ENCODE results near the gene UBAP1. TPM values are rescaled to one million over a fixed set of nuclear protein-coding genes. Genes with fewer than 3 reads are reported as not detected.
"Not testable (repeated sequence)": the region's sequence is repeated elsewhere in the genome, so short reads cannot be mapped to it uniquely, and the experiment has no call there.

UBAP1 gene
- polyA plus RNA-seq, 4 donors, result 52.2 to 62.4 (median 56.1) TPM

- DNase-seq (ENCODE audit: low read depth in 4 of 4, low spot score in 2 of 4), result no peak
Measured at GRCh38 chr9:34254966-34255825, 76.4 kb downstream of the UBAP1 start.

DNA sequence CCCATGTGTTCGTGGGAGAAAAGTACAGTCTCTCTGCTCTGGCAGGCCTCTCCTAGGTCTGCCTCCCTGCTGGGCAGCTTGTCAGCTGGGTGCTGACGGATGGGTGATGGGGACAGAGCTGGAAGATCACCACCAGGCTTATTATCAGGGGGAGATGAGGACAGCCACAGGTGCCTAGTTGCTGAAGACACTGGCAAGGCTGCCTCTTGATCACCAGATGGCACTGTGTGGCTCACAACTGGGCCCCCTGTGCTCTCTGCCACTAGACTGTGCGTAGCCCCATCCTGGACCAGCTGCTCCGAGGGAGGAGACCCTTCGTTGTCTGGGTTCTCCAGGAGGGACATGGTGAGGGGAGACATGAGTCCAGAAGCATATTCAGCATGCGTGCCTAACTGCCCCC lies 77.3 kb downstream of the UBAP1 start:
- DNase-seq (ENCODE audit: low read depth in 4 of 4, low spot score in 2 of 4), result no peak

DNA sequence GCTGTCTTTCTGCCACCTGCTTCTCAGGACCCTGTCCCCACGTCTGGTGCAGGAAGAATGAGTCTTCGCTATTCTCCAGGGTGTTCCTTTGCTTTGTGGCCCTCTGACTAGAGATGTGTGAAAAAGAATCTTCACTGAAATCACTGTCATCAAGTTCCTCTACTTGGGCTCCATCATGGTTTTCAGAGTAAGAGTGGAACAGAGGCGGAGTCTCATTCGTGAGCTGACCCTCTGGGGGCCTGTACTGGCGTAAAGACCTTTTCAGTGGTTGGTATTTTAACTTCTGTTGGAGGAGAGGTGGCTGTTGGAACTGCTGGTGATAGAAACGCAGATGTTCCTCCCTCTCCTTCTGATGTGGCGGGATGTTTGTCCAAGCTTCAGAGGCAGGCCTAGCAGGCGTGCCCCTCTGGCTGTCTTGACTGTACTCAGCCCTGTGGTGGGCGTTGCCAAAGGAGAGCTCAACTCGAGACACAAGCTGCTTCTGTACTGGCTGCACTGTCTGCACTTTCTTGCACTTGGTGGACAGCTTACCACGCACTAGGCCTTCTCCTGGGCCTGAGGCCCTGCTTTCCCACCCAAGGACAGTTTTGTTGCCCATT lies 78.2 kb downstream of the UBAP1 start:
- no peak for DNase-seq (ENCODE audit: low read depth in 4 of 4, low spot score in 2 of 4)

GRCh38 chr9:34259315-34259714 lies 80.5 kb downstream of the UBAP1 start:
- no peak for DNase-seq (ENCODE audit: low read depth in 4 of 4, low spot score in 2 of 4)

- no peak for DNase-seq (ENCODE audit: low read depth in 4 of 4, low spot score in 2 of 4)
Measured at GRCh38 chr9:34262971-34263370, 84.1 kb downstream of the UBAP1 start.

DNA sequence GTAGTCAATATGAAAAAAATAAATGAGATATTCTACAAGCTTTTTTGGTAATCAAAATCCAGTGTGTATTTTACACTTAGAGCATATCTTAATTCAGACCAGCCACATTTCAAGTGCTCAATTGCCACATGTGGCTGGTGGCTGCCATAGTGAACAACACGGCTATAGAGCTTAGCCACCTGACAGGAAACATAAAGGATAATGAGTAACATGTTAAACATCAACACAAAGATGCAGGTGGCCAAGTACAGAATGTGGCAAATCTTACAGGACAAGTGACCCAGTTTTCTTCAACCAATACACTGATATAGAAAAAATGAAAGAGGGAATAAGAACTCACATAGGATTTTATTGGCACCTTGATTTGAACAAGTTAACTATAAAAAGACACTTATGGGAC lies 88.8 kb downstream of the UBAP1 start:
- DNase-seq (ENCODE audit: low read depth in 4 of 4, low spot score in 2 of 4), result no peak

DNA sequence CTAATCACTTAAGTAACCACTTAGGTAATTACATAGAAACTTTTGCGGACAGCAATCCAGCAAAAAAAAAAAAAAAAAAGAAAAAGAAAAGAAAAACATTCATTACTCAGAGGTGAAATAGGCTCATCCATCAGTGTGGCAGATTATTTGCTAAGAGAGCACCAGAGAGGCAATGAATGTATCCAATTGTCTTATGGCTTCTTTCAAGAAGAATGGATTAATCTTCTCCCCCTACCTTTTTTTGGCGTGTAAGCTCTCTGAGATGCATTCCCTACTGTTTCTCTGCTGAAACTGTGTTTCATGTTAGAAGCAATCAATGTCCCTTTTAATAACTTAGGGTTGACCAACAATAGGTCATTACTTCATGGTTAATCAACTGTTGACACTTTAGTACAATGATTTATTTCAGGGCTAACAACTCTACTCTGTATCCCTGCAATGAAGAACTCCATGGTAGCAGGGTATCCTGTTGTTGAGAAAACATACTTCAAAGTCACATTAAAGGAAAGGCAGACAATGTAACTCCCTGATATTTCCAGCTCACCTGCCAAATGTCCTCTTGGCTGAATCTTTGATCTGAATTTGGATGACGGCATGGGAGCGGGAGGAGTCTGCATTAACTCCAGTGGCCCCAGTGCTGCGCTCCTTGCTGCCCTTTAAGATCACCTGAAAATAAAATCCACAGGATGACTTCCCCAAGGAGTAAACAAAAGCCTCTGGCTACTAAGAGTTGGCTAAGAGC lies 92.6 kb downstream of the UBAP1 start:
- peak in 3 of 4 donors; percentile 53 to 68 (median 67) for DNase-seq (ENCODE audit: low read depth in 4 of 4, low spot score in 2 of 4)

DNA sequence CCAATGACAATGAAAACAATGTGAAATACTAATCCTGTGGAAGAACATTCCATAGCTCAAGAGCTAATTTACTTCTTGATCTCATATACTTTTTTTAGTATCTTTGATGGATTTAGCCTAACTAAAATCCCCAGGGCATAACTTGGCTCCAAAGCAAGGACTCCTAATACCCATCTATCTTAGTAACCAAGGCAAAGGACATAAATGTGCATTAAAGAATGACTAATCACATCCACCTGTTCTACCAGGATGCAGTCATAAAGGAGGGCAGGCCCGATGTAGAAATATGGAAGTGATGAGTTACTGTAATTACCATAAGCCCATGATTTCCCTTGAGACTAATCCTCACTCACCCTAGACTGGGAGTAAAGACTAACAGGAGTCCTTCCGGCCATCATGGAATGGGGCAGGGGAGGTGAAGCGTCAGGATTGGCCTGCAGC lies 93.3 kb downstream of the UBAP1 start:
- DNase-seq (ENCODE audit: low read depth in 4 of 4, low spot score in 2 of 4), result peak in 2 of 4 donors; percentile 9 to 21

GRCh38 chr9:34273588-34273987 lies 94.7 kb downstream of the UBAP1 start:
- DNase-seq (ENCODE audit: low read depth in 4 of 4, low spot score in 2 of 4), result not testable (repeated sequence)

GRCh38 chr9:34275811-34276210 lies 97.0 kb downstream of the UBAP1 start:
- no peak for DNase-seq (ENCODE audit: low read depth in 4 of 4, low spot score in 2 of 4)

DNA sequence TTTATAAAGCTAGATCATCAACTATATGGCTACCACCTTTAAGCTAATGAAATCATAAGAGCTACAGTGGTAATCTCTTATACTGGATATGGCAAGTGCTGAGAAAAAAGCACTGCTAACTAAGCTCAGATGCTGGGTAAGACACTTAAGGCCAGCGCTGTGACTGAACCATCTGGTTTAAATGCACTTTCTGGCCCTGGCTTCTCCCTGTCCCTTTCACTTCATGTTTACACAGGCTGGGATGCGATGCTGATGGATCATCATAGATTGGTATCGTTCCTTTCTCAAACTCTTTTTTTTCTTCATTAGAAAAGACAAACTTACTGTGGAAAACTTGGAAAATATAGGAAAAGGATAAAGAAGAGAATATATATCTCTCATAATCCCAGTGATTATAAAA lies 97.9 kb downstream of the UBAP1 start:
- no peak for DNase-seq (ENCODE audit: low read depth in 4 of 4, low spot score in 2 of 4)

DNA sequence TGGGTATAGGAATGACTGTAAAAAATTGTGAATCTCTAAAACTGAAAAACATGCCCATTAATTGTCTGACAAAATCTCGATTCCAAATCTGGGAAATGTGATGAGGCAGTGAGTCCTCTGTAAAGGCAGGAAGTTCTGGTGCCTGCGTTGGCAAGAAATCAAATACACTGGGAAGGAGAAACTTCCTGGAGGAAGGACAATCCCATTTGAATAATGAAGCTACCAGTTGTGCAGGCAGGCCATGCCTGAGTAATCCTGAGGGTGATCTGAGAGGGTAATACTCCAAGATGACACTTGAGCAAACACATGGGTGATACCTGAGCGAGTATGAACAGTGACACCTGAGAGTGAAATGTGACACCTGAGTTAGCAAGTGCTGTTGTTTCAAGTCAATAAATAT lies 100.6 kb downstream of the UBAP1 start:
- peak in 2 of 4 donors; percentile 13 to 25 for DNase-seq (ENCODE audit: low read depth in 4 of 4, low spot score in 2 of 4)

DNA sequence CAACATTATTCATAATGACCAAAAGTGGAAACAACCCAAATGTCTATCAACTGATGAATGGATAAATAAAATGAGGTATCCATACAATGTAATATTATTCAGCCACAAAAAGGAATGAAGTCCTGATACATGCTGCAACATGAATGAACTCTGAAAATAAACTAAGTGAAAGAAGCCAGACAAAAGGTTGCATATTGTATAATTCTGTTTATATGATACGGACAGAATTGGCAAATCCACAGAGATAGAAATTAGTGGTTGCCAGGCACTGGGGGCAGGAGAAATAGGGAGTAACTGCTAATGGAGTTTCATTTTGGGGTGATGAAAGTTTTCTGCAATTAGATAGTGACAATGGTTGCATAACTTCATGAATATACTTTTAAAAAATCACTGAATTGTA lies 103.3 kb downstream of the UBAP1 start:
- no peak for DNase-seq (ENCODE audit: low read depth in 4 of 4, low spot score in 2 of 4)

DNA sequence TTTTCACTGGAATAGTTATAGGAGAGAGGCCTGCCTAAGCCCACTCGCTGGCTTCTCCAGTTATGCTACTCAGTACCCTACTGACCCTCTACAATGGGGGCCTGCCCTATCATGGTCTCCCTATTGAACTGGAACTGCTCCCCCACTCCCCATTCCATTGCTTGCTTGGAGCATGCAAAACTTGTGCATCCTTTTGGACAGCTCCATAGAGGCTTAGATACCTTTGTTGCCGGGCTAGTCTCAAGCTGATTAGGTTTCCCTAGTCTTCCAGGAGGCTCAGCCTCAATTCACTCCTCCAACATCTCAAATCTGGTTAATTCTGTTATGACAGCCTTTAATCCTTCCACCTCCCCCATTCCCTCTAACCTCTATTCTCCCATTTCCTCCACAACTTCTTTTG lies 110.3 kb downstream of the UBAP1 start:
- no peak for DNase-seq (ENCODE audit: low read depth in 4 of 4, low spot score in 2 of 4)

GRCh38 chr9:34291023-34291422 lies 112.2 kb downstream of the UBAP1 start:
- no peak for DNase-seq (ENCODE audit: low read depth in 4 of 4, low spot score in 2 of 4)

DNA sequence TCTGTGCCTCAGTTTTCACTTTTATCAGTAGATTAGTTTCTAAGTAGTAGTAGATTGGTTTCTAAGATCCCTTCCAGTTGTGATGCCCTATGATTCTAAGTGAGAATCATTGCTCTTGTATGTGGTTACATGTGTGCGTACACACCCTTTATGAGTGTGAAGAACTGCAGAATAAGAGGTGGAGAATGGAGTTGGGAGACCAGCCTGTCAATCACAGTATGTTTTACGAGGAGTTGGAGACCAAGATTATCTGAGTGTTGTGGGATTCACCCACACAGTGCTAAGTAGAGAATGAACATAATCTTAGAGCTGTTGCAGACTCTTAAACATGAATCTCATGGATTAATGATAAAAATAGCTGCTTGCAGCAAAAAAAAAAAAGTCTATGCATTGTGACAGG lies 112.6 kb downstream of the UBAP1 start:
- no peak for DNase-seq (ENCODE audit: low read depth in 4 of 4, low spot score in 2 of 4)

DNA sequence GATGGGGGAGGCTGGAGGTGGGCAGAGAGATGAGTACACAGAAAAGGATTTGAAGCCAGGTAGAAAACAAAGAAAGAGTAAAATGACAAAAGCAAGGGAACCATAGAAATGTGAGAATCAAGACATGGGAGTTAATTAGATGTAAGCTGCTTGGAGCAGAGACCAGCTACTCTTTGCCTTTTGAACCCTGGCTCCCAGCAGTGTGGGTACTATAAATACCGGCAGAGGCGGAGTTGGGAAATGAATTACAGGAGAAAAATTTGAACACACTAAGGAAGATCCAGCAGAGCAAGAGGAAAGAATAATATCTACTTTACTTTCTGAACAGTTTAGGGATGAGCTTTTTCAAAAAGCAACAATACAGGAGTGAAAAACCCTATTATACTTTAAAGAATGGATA lies 113.7 kb downstream of the UBAP1 start:
- DNase-seq (ENCODE audit: low read depth in 4 of 4, low spot score in 2 of 4), result no peak

GRCh38 chr9:34301064-34301463 lies 122.2 kb downstream of the UBAP1 start:
- DNase-seq (ENCODE audit: low read depth in 4 of 4, low spot score in 2 of 4), result not testable (repeated sequence)
